ENCODE measurements around the gene CCDC27.

CCDC27 gene

DNA sequence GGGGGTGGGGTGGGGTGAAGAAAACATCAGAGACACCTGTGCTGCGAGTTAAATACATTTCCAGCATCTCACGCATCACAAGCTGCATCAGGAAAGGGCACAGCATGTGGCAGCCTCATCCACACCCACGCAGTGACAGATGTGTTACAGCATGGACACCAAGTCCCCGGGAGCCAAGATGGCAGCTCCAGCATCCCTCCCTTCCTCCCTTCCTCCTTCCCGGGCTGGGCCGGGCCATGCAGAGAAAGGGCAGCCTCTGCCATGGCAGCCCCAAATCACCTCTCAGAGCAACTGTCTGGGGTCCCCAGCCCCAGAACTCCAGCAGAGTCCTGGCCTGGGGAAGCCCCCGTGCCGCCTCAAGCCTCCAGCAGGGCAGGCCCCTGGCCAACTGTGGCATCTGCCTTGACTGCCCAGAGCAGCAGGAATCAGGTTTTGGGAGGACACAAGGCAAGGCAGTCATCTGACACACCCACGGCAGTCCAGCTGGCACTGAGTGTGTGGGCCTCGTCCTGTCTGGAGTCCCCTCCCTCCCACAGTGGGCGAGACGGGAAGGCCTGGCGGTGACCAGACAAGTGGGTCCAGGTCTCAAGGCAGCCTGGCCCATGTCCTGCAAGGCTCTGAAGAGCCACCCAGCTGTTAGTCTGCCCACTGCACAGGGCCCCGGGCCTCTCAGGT is 26.5 kb downstream of the CCDC27 start:
- DNase-seq = no peak

DNA sequence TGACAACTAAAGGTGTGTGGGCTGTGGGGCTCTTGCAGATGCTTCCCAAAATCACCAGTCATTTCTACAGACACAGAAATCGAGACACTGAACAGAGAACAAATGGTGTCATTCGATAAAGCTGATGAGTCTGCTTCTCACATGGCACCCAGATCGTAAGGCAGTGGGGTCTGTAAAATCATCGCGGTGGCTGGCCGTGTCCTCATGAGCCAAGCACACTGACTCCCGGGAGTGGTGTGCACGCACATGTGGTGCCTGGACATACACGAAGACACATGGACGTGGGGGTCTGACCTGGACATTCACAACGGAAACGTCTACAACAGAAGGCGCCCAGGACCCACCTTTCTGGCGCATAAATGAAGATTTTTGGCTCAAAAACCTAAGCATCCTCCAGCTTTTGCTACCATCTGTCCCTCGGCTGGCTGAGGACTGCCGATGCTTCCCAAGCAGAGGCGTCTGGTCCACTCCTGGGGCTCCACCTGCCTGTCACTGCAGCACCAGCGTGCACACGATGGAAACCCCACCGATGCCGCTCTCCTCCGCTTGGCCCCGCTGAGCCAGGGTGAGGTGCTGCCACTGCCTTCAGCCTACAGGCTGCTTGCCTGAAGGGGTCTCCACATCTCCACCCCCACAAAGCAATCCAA is 27.1 kb downstream of the CCDC27 start:
- DNase-seq = no peak

DNA sequence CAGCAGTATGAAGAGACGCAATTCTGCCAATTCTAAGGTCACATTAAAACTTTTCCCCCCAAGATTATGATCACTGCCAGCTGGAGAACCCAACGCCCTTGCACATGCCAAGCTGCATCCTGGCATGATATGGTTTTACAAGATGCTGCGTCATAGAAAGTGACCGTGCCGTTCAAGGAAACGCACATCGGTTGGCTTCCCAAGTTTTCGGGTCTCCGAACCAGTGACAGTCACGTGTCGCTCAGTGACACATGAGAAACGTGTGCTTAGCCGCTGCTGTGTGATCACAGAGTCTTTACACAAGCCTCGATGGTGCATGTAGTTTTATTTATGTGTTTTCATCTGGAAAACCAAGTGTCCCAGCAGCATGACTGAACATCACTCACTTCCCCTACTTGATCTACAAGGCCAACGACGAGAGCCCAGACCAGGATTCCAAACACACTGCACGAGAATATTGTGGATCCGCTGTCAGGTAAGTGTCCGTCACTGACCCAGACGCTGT is 27.7 kb downstream of the CCDC27 start:
- DNase-seq = no peak

DNA sequence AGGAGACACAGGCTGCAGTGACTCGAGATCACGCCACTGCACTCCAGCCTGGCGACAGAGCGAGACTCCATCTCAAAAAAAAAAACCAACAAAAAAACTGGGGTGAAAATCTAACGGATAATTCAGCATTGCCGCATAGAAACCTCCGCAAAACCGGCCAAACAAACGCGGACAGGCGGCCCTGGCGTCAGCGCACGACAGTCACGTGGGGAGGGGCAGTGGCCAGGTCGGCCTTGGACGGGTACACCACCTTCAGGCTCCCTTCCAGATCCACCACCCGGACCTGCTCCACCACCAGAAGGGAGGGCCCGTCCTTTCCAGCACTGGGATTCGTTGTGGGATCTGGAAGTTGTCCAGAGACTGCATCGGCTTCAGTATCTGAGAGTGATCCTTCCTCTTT is 28.7 kb downstream of the CCDC27 start:
- no peak for DNase-seq

DNA sequence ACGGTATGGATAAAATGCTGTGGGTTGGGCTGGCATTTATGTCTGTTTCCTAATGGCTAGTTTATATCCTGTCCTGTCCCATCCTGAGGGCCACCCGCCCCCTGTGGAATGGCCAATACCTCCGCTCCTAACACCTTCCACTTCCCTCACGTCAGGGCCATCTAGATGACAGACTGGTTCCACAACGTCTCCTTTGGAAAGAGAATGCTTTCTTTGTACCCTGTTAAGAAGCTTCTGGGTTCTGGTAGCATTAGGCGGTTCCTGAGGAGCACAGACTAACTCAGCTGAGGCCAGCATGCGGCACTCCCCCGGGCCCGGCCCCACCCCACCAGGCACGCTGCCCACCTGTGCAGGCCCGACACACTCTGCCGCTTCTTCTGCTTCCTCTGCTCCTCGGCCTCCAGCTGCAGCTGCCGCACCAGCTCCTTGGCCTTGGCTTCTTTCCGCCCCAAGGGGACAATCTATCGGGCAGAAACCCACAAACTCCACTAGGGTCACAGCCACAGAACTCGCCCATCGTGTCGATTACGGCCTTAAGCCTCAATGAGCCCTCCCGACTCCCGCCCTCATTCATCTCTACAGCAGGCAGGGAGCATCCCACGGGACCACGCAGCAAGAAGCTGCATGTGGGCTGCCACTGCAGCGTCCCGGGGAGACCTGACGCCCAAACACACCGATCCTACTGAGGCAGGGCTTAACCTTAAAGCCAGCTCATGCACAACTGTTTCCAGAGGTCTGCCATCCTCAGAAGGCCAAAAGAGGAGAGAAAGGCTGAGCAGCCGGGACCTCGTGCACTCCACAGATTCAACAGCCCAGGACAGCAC is 31.6 kb downstream of the CCDC27 start:
- no peak for DNase-seq

DNA sequence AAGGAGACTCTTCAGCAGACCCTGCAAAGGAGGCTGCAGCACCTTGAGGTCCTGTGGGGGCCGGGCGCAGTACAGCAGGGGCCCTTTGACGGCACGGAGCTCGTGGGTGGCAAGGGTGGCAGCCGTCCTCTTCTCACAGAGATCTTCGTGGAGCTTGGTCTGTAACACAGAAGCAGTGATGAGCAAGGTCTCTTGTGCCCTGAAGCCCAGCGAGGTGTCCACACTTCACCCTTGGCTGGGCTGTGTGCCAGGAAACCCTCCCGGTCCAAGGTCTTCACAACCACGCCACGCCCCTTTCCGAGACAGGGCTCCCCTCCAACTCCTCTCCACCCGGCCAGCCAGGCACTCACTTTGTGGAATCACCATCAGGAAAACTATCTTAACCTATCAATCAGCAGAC is 32.8 kb downstream of the CCDC27 start:
- no peak for DNase-seq

DNA sequence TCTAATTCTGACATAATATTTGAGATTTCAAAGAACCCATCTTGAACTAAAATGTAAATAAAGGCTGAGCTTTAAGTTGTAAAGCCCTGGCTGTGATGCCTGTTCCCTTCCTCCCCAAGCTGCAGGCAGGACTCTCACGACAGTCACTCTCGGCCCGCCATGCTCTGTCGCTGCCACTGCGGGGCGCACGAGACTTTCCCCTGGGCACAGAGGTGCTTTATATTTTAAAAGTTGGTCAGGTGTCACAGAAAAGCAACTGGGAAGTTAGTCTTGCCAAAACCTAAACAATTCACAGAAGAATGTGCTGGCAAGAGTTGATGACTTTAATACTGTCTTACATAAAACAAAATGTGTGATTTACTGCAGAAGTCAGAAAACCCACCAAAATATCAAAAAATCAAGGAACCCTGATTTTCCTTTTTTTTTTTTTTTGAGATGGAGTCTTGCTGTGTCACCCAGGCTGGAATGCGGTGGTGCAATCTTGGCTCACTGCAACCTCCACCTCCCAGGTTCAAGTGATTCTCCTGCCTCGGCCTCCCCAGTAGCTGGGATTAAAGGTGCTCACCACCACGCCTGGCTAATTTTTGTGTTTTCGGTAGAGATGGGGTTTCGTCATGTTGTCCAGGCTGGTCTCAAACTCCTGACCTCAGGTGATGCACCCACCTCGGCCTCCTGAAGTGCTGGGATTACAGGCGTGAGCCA is 33.4 kb downstream of the CCDC27 start:
- no peak for DNase-seq

DNA sequence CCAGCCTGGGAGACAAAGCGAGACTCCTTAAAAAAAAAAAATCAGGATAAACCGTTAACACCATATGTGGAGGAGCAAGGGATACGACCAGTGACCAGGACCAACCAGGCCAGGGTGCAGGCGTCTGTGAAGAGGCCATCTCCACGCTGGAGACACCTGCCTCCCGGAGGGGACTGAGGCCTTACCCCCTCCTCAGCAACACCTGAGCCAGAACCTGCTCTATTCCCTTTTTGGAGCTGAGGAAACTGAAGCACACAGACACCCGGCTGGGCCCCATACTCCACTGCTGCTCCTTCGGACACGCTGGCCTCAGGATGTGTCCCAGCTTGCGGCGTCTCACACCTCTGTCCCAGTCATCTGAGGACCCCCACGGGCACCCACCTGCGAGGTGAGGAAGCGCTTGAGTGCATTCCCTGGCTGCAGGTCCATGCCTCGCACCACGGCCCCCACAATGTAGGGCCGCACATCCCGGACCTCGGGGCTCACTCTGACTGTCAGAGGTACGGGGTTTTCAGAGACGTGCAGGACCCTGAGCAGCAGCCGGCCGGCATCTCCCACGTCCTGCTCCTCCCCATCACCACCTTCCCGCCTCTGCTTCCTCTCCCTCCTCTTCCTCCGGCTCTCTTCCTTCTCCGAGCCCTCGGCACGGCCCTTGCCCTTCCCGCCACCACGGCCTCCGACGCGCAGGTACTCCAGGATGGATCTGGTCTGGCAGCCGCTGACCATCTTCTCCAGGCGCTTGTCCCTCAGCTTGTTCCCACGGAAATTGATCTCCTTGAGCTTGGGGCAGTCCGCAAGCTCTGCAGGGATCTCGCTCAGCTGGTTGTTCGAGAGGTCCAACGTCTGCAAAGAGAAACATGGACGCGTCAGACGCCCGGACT is 34.5 kb downstream of the CCDC27 start:
- DNase-seq = no peak

DNA sequence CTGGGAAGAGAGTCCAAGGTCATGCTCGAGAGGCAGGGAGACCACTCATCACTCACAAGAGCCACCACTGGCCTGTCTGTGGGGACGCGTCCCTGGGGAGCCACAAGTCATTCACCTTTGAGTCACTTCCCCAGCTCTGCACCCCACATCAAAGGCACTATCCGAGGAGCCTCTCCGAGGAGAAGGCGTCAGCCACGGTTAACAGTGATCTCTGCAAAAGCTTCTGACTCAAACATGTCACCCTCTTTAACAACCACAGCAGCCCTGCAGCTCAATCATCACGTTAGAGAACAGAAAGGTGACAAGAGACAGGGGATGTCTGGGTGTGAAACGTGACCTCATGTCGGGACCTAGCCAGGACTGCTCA is 35.1 kb downstream of the CCDC27 start:
- peak; percentile 66 for DNase-seq

DNA sequence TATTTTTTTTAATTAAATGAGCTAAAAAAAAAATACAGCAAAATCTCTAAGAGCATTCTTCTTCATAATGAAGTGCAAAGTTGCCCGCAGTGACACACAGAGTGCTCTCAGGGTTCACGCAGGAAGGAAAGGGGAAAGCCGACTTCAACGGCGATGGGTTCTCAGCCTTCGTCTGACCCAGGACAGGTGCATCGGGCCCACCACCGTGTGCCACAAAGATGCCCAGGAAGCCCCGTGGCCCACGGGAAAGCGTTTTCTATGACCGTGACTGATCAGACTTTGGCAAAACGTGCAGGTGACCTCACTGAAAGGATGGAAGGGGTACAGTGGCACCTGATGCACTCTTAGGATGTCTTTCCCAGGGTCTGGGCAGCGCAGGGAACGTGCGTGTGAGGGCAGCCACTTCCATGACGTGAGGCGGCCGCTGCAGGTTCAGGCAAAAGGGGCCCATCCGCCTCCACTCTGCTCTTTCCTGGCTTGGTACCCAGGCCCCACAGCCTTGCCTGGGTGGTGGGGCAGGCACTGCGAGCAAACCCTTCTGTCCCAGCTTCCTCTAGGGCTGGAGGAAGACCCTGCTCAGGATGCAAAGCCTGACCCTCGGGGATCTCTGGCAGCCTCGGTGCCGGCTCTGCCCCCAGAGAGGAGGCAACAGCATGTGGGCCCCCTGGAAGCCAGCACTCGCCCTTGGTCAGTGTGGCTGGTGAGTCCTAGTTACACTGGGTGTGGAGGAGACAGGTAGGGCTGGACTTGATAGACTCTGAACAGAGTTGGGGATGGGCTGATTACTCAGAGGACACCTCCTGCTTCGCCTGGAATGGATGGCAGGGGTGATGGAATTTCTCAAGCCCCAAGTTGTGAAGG is 35.7 kb downstream of the CCDC27 start:
- no peak for DNase-seq

DNA sequence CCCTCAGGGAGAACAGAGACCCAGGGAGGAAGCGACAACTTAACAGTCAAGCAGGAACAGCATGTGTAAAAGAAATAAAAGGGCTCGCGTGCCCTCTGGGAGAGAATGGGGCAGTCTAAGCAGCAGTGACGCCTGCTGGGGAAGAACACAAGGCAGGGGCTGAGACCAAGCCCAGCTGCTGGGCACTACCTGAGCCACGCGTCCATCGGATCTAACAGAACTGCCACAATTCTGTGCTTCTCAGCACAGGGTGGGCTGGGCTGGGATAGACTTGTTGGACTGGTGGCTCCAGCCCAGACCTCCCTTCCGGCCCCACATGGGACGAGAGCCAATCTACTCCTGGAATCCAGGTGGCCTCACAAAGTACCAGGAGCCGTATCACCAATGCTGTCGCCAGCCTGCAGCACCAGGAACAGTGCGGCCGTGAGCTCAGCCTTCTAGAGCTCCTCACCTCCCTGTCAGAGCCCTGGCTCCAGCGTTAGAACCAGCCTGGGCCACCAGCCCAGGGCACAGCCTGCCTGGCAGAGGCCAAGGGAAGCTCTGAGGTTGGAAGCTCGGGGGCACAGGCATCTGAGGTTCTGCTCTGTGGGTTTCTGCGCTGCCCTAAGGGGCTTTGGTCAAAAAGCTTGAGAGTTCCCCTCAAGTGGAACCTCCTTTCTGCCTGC is 36.6 kb downstream of the CCDC27 start:
- no peak for DNase-seq

DNA sequence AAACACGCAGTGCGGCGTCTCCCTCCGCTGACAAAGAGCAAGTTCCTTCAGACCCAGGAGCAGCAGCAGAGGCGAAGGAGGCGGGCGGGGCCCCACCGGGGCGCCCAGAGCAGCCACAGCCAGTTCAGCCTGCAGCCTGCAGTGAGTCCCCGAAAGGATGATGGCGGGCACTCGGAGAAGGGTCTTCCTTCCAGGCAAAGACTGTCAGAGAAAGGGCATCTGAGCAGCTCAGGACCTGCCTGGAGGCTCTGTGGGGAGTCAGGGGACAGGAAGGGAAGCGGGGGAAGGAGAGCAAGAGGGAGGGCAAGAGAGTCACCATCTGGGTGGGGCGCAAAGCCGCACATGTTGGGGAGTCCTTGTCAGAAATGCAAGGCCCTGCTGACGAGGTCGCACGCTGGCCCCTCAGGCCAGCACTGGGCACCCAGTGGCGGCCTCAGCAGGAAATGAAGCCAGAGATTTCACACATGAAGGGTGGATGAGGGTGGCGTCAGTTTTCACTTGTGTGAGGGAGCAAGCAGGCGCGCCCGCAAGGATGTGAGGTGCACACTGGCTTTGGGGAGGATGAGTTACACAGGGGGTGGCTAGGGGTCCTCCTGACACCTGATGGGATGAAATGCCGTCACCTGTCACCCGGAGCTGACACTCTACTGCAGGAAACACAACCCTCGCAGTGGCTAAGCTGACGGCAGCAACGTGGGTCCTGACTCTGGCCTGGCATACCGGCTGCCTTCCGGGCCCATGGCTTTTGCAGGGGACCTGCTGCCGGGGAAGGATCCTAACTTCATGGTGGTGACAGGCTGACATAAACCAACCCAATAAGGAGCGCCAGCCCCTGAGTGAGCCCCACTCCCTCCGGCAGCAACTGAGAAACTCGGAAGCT is 37.4 kb downstream of the CCDC27 start:
- no peak for DNase-seq

DNA sequence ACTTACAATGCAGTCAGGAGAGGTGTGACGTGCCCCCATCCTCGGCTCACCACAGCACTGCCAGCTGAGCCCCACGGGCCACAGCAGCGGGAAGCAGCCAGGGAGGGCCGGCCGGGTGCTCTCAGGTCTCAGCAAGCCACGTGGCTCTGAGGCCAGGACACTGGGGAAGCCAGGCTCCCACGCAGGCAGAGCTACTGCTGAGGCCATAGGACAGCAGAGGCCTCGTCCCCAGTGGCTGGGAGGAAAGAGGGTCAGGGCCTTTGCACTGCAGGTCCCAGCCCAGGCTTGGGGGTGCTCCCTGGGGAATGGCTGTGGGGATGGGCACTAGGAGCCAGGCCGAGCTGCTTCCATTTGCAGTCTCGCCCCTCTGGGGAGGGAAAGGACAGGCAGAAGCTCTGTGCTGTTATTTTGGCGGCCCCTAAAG is 38.3 kb downstream of the CCDC27 start:
- no peak for DNase-seq

DNA sequence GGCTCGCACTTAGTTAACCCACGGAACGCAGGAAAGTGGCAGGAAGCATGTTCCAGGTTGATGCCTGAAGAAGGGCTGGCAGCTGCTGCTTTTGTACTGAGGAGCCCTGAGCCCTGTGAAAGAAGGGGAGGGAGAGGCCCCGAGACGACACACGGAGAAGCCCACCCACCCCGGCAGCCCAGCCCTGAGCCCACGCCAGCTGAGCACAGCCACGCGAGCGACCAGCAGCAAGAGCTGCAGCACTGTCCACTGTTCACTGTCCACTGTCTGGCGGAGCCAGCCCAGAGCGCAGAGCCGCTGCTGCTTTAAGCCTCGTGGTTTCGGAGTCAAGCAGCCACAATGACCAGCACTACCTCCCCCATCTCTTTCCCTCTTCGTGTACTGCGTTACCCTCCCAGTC is 38.7 kb downstream of the CCDC27 start:
- no peak for DNase-seq

DNA sequence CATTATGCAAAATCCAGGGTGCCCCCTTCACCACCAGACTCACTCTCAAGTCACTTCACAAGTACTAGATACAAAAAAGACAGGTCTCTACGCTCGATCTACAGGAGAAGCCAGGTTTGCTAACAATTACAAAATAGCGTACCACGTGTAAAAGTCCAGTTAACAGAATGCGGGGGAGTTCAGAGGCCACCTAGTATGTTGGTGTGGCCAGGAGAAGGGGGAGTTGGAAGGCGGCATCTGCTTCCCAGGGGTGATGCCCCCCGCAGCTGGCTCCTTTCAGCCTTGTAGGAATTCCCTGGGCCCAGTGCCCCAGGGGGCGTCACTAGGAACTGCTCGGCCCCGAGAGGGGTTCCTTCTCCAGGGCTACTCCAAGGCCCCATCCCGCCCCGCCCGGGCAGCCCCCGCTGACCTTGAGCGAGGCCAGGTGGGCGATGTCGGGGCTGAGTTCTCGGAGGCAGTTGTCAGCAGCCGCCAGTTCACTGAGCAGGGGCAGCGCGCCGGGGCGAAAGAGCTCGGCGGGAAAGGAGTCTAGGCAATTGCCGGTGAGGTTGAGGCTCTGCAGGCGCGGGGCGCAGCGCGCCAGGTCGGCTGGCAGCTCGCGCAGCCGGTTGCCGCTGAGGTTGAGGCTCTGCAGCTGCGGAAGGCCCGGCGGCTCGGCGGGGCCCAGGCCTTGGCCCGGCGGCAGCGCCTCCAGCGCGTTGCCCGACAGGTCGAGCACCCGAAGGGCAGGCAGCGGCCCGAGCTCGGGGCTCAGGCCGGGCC is 43.4 kb downstream of the CCDC27 start:
- no peak for DNase-seq

DNA sequence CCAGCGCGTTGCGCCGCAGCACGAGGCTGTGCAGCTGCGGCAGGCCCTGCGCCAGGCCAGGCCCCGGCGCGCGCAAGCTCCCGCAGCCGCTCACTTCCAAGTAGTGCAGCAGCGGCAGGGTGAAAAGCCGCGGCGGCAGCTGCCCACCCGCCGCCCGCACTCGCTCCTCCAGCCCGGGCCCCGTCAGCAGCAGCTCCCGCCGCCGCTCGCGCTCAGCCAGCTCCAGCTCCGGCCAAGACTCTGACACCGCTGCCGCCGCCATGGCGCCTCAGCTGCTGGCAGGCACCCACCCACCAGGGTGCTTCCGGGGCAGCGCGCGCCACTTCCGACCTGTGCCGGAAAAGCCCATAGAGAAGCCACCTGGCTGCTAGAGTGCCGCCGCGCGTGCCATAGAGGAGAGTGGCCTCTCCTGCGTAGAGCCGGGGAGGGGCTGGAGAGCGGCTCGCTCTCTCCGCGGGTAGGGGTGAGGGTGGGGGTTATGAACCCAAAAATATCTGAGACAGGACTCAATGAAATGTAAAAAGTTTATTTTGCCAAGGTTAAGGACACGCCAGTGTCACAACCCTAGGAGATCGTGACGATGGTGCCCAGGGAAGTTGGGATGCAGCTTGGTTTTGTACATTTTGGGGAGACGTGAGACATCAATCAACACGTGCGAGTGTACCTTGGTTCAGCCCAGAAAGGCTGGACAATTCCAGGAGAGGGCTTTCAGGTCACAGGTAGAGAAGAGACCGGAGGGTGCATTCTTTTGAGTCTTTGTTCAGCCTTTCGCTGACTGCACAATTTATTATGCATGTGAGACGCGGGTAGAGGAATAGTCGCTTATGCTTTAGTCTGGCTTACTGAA is 44.2 kb downstream of the CCDC27 start, which contains the start of gene LRRC47:
Gene LRRC47, minus strand, starts transcription at position 284 of the 847 bp plus-strand sequence. Its CDS starts 22 bp downstream, at position 262.
- peak; percentile 95 for DNase-seq

DNA sequence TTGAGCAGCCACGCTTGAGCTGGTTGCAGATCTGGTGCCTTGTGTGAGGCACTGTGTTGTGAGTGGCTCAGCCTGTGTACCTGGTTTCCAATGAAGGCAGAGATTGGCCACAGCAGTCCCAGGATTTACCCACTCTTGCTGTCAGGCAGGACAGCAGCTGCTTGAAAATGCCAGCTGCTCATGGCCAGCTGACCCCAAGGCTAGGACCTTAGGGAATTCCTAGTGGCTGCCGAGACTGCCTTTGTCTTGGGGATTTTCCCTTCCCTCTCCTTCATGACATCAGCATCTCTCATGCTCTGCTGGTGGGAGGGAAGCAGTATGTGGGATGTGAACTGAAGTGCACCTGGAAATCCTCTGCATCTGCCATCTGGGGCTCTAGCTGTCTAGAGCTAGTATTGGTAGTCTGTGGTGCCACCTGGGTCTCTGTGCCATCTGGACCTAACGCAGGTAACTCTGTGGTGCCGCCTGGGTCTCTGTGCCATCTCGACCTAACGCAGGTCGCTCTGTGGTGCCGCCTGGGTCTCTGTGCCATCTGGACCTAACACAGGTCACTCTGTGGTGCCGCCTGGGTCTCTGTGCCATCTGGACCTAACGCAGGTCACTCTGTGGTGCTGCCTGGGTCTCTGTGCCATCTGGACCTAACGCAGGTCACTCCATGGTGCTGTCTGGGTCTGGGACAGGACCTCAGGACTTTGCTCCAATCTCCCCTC is 47.9 kb downstream of the CCDC27 start:
- no peak for DNase-seq

Data from stimulated activated CD4-positive, alpha-beta T cell treated with anti-CD3 and anti-CD28 coated beads, Interleukin-4, amount 100 ng/mL, for 24 hours (primary cell).